GM12872 (cell line): ENCODE data around the gene CRYBG2.

Experiments
- TF ChIP-seq, protein P1 (sequence below): IDR thresholded peaks from 3 replicates; pipeline ENCODE4 v1.5.1; 2011; ENCODE audit warnings: low read depth, mild to moderate bottlenecking, low read length, moderate library complexity; ENCODE audit not compliant: insufficient read depth

Gene CRYBG2

DNA sequence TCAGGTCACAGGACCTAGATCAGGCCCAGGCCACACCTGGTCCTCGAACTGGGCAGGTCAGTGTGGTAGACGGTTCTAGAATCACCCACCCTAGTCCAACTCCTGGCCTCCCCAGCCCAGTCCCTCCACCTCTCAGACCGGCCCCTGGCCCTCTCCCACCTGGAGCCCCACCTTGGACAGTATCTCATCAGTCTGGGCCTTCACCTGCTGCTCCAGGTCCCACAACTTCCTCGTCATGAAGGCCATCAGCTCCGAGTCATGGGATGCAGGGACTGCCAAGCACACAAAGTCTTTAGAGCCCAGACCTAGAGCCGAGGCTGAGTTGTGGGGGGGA lies 56.2 kb downstream of the CRYBG2 start:
- TF ChIP-seq, protein P1, sequence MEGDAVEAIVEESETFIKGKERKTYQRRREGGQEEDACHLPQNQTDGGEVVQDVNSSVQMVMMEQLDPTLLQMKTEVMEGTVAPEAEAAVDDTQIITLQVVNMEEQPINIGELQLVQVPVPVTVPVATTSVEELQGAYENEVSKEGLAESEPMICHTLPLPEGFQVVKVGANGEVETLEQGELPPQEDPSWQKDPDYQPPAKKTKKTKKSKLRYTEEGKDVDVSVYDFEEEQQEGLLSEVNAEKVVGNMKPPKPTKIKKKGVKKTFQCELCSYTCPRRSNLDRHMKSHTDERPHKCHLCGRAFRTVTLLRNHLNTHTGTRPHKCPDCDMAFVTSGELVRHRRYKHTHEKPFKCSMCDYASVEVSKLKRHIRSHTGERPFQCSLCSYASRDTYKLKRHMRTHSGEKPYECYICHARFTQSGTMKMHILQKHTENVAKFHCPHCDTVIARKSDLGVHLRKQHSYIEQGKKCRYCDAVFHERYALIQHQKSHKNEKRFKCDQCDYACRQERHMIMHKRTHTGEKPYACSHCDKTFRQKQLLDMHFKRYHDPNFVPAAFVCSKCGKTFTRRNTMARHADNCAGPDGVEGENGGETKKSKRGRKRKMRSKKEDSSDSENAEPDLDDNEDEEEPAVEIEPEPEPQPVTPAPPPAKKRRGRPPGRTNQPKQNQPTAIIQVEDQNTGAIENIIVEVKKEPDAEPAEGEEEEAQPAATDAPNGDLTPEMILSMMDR: no peak

DNA sequence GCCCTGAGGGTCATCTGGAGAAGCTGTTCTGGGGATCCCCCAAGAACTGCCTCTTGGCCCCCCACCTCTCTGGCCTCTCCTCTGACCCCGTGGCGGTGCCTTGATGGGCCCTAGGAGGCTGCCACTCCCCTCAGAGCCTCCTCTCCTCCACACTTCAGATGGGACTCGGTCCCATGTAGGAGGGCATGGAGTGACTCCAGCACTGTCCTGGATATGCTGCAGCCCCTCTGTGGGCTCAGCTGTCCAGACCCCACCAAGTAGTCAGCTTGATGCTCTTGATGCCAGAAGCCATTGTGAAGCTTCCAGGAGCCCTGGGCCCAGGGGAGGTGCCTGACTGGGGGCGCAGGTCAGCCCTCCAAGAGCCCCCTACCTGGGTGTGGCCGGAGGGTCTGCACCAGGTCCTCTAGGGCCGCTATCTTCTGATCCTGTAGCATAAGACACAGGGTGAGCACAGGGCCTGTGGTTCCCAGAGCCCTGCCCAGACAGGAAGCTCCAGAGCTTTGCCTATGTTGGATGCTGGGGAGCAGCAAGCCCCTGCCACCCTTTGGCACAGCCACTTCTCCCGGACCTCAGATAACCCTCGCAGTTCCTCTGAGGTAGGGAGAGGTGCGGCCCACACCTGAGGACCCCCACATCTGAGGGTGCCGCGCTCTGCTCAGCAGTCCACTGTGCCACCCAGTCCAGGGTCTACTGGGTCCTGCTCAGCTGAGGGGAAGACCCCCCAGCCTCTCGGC lies 56.7 kb downstream of the CRYBG2 start:
- TF ChIP-seq, protein P1: no peak

DNA sequence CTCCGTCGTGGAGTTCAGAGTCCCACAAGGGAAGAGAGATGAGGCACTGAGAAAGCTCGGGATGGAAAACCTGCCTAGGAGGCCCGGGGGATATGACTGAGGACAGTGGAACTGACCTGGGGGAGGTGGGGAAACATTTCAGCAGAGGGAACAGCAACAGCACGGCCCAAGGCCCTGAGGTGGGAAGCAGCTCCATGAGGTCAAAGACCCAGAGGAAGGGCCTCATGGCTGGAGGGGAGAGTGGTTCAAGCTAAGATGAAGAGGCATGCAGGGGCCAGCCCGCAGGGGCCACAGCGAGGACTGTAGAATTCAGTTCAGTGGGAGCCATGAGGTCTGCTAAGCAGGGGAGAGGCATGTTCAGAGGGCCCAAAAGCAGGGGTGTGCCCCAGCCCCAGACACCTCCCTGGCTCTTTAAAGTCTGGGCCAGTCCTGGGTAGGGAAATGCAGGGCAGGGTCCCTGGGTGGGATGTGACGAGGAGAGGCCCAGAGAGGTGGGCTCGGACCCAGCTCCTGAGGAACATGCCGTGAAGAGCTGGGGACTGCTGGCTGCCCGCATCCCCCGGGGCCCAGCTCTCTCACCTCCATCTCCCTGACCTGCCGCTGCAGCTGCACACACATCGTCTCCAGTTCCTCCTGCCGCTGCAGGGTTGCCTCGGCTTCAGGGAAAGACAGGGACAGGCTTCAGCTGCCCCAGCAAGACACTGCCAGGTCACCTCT lies 57.4 kb downstream of the CRYBG2 start:
- TF ChIP-seq, protein P1: no peak

DNA sequence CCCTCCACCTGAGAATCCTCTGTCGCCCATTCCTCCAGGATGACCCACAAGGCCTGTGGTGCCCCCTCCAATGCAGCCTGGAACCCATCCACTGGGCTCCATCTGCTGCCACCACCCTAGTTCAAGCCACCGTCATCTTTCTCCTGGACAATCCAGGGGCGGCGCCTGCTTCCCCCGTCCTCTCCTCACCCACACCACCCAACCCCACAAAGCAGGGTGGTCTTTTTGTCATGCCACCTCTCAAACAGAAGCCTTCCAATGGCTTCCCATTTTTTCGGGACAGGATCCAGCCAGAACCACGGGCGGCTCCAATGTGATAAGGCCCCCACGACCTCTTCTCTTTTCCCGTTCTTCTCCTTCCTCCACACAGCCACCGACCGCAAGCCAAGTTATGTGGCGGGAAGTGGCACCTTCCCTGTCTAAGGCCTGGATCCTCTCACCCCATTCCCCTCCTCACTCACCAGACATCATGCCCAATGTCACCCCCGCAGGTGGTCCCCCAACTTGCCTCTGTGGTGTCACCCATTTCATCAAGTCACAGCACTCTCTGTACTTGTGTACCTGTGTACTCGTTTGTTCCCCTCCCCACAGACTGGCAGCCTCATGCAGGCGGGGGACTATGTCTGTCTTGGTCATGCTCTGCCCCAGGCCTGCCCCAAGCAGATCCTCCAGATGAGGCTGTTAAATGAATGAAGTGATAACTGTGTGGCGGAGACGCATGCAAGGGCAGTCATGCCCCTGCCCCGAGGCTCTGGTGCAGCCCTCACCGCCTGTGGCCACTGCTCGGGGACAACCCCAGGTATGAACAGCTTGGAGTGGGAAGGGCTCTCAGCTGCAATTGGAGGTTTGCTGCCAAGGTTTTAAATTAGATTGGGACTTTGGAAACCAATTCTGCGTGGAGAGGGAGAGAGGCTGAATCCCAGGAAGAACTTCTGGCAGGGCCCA lies 58.5 kb downstream of the CRYBG2 start:
- TF ChIP-seq, protein P1: no peak

DNA sequence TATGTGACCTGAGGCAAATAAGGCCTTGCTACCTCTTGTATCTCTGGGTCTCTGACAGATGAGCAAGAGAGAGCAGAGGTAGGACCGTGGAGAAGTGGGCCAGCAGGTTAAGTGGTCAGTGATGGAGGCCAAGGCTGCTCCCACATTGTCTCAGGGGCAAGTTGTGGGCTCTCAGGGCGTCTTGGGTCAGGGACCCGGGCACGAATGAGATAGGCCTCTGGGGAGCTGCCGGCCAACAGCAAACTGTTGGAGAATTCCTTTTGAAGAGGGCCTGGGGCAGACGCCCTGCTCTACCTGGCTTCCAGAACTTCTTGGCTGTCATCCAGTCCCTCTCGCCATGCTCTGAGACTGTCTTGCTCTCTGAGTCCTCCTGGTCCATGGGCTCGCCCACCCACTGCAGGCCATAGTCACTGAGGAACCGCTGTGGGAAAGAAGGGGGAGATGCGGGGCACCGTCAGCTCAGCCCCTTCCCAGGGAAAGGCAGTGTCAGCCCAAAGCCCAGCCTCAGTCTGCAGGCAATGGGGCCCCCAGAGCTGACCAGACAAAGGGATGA lies 59.9 kb downstream of the CRYBG2 start:
- TF ChIP-seq, protein P1: no peak

DNA sequence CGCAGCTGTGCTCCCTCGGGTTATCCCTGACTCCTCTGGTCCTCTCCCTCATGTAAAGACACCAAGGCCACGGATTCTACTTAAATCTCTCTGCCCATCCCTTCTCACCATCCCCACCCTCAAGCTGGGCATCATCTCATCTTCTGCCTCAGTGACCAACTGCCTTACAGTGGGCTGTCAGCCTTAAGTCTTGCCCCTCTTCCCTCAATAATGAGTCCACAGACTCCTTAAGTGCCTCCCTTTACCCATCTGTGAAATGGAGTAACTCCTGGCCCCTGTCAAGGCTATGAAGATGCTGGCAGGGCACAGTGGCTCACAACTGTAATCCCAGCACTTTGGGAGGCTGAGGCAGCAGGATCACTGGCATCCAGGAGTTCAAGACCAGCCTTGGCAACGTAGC lies 62.0 kb downstream of the CRYBG2 start:
- TF ChIP-seq, protein P1: no peak

DNA sequence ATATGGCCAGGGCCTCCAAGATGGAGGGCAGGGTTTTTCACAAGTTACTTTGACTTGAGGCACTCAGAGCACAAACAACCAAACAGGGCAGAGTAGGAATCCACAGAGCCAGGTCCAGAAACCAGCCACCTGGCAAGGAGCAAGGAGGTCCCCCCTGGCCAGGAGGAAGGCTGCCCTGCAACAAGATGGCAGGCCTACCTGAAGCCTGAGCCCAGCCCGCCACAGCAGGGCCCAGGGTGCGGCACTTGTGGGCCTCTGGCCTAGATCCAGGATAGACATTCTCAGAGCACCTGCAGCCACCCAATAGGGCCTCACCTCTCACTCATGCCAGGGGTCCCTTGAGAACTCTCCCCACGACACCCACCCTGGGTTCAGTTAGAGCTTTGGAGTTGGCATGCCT lies 62.5 kb downstream of the CRYBG2 start:
- TF ChIP-seq, protein P1: no peak
